Lung (tissue), 12 donors: ENCODE measurements around the gene CEND1. TPM values are rescaled to one million over a fixed set of nuclear protein-coding genes. Genes with fewer than 3 reads are reported as not detected.

Experiments used
- ATAC-seq: fragments of 200-7000 bp; cut with Tn5 transposase; one replicate; pipeline ENCODE4 v1.9.1; 2020; ENCODE audit warnings: moderate number of reproducible peaks; ENCODE audit not compliant: insufficient read depth, low FRiP score
- DNase-seq, 3 donors: peaks; one replicate each; pipeline ENCODE4 v3.0.0-alpha.2; 2013 to 2017
- H3K27ac ChIP-seq, 2 donors: one replicate each; pipeline ENCODE4 v1.5.1; 2013; ENCODE audit warnings: mild to moderate bottlenecking in 2 of 2, moderate library complexity in 2 of 2, control low read depth in 1 of 2, inconsistent platforms in 1 of 2, low read depth in 1 of 2, low read length in 1 of 2
- H3K27me3 ChIP-seq, 3 donors: one replicate each; pipeline ENCODE4 v1.5.1; 2013; ENCODE audit warnings: low read length in 2 of 3; ENCODE audit not compliant: control insufficient read depth in 3 of 3, insufficient read depth in 3 of 3
- H3K36me3 ChIP-seq, 4 donors: one replicate each; pipeline ENCODE4 v1.5.1; 2013; ENCODE audit warnings: low read length in 4 of 4, mild to moderate bottlenecking in 1 of 4, moderate library complexity in 1 of 4; ENCODE audit not compliant: control insufficient read depth in 4 of 4, insufficient read depth in 4 of 4
- H3K4me1 ChIP-seq, 5 donors: one replicate each; pipeline ENCODE4 v1.5.1; 2013; ENCODE audit warnings: low read length in 5 of 5, mild to moderate bottlenecking in 2 of 5, moderate library complexity in 1 of 5; ENCODE audit not compliant: control insufficient read depth in 5 of 5, insufficient read depth in 5 of 5
- H3K4me3 ChIP-seq: one replicate; pipeline ENCODE4 v1.5.1; 2013; ENCODE audit warnings: mild to moderate bottlenecking, control low read depth, moderate library complexity
- H3K9ac ChIP-seq, 2 donors: one replicate each; pipeline ENCODE4 v1.5.1; 2013; ENCODE audit warnings: low read length in 2 of 2, control low read depth in 1 of 2; ENCODE audit not compliant: insufficient read depth in 1 of 2
- H3K9me3 ChIP-seq, 4 donors: one replicate each; pipeline ENCODE4 v1.5.1; 2013; ENCODE audit warnings: low read length in 3 of 4, mild to moderate bottlenecking in 1 of 4, moderate library complexity in 1 of 4; ENCODE audit not compliant: control insufficient read depth in 4 of 4, insufficient read depth in 3 of 4
- WGBS, 2 donors: extraction: QIAGEN DNeasy Blood & Tissue Kit; methylation state at CpG; one replicate each; pipeline ENCODE4 v1.1.7; 2013; 5-methylcytosine and 5-hydroxymethylcytosine counted together
- polyA plus RNA-seq, 2 donors: library from polyadenylated mRNA; stranded (reverse); fragments of 200-250 nt; gene quantifications; one replicate each; pipeline ENCODE4 v1.2.1, GENCODE V29; 2013
- total RNA-seq, 2 donors: library from RNA; depleted of rRNA in 1 of 2; stranded (reverse); fragments of >200 nt in 1 of 2; gene quantifications; one replicate each; pipeline ENCODE4 v1.2.1, GENCODE V29; 2014 to 2021
- TF ChIP-seq, protein P1 (sequence below): IDR thresholded peaks from 2 replicates; pipeline ENCODE4 v1.5.1; 2012; ENCODE audit warnings: mild to moderate bottlenecking; ENCODE audit errors: control extremely low read depth, extremely low read depth
- donor health status: control.
- donor health status: control.
- donor health status: Bipolar disorder and iron deficiency.
- donor health status: healthy.
- donor health status: DM: yes; HTN: yes; CAD: no.

The CEND1 gene
- total and polyA plus RNA-seq, 4 donors: 0.10 to 0.18 (median 0.14) TPM; not detected in 1

DNA sequence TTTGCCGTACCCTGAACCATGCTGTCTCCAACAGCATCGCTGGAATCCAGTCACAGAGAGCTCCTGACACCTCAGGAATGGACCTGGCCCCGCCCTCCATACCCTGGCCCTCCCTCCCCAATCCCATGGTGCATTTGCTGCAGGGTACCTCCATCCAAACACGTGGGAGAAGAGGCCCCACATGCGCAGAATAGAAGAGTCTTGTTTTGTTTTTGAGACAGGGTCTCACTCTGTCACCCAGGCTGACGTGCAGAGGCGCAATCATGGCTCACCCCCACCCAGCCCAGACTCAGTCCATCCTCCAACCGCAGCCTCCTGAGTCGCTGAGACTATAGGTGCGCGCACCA is 26.5 kb upstream of the CEND1 start:
- no peak overlapping the region for H3K4me3 ChIP-seq
- TF ChIP-seq, protein P1, sequence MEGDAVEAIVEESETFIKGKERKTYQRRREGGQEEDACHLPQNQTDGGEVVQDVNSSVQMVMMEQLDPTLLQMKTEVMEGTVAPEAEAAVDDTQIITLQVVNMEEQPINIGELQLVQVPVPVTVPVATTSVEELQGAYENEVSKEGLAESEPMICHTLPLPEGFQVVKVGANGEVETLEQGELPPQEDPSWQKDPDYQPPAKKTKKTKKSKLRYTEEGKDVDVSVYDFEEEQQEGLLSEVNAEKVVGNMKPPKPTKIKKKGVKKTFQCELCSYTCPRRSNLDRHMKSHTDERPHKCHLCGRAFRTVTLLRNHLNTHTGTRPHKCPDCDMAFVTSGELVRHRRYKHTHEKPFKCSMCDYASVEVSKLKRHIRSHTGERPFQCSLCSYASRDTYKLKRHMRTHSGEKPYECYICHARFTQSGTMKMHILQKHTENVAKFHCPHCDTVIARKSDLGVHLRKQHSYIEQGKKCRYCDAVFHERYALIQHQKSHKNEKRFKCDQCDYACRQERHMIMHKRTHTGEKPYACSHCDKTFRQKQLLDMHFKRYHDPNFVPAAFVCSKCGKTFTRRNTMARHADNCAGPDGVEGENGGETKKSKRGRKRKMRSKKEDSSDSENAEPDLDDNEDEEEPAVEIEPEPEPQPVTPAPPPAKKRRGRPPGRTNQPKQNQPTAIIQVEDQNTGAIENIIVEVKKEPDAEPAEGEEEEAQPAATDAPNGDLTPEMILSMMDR: no peak
- H3K9ac ChIP-seq: no peak overlapping the region
- peaks cover 2 to 23% (median 5%) of the 10 kb centered on the region in 5 donors for H3K4me1 ChIP-seq
- DNase-seq: no peak
- no peaks in the 10 kb centered on the region for H3K27me3 ChIP-seq
- H3K9me3 ChIP-seq: no peaks in the 10 kb centered on the region
- WGBS, 2 donors: 82 to 84% methylated on average over 11 of the region's 11 CpGs
- no peak overlapping the region for H3K27ac ChIP-seq
- no peak for ATAC-seq
- peaks cover 0 to 29% (median 9%) of the 10 kb centered on the region in 4 donors for H3K36me3 ChIP-seq

DNA sequence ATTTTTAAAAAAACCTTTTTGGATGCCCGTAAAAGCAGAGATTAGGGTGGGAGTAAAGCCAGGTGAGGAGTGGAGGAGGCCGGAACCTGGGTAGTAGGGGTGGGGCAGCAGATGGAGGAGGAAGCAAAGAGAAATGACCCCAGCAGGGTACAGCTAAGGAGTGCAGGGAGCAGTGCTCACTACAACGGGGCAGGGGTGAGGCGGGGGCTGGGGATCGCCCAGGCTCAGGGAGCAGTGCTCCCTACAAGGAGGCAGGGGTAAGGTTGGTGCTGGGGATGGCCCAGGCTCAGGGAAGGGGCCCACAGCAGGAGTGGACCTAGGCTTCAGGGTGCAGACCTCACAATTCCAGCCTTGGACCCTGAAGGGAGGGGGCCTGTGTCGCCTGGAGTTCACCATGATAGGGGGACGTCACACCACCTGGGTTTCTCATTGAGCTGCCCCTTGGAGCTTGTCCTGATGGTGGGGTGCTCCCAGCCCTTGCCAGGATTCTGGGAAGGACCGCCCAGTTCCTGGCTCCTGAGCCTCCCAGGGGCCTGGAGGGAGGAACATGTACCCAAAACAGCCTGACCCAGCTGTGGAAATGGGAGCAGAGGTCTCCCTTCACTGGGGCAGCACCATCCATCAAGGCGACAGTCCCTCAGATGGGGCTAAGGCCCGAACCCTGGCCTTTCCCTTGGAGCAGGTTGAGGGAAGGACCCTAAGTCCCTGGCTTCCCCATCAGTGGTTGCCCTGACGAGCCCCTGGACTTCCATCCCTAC is 26.0 kb upstream of the CEND1 start:
- DNase-seq (no peak), ATAC-seq (no peak)
- Histone ChIP-seq H3K9me3 (no peaks in the 10 kb centered on the region), H3K27me3 (no peaks in the 10 kb centered on the region), H3K36me3 (peaks cover 0 to 31% (median 12%) of the 10 kb centered on the region in 4 donors), H3K9ac (no peak overlapping the region), H3K4me1 (peaks cover 4 to 23% (median 8%) of the 10 kb centered on the region in 5 donors), H3K27ac (no peak overlapping the region), H3K4me3 (no peak overlapping the region)
- 91 to 92% methylated on average over 10 to 11 of the region's 11 CpGs for WGBS, 2 donors
- TF ChIP-seq, protein P1: no peak

DNA sequence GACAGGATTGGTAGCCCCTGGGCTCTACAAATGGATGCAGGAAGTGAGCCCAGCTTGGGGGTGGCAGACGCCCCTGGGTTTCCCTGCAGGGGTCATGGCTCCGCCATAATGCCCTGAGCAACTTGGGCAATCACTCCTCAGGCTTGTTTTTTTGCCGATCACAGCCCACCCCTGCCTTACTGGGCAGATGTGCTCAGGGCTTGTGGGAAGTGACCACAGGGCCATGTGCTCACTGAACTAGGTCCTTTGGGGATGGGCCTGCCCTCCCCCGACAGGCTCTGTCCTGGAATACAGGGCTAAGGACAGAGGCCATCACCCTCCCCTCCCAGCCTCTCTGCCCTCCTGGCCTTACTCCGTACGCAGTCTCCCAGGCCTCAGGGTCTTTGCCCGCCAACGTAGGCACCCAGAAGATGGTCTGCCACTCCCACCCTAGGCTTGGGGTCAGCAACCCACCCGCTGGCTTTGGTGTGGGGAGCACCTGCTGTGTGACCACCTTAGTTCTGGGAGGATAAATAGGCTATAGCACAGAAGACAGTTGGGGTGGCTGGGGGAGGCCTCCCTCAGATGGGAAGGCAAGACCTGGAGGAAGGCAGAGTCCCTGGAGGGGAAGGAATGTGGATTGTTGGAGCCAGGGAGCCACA is 23.7 kb upstream of the CEND1 start:
- ATAC-seq (no peak), DNase-seq (no peak)
- Histone ChIP-seq H3K36me3 (peaks cover 0 to 31% (median 14%) of the 10 kb centered on the region in 4 donors), H3K27me3 (no peaks in the 10 kb centered on the region), H3K4me1 (peaks cover 3 to 19% (median 6%) of the 10 kb centered on the region in 5 donors), H3K27ac (no peak overlapping the region), H3K9me3 (no peaks in the 10 kb centered on the region), H3K9ac (no peak overlapping the region), H3K4me3 (no peak overlapping the region)
- TF ChIP-seq, protein P1: no peak
- WGBS, 2 donors: 78 to 83% methylated on average over 9 of the region's 9 CpGs
